ENCODE measurements around the gene FAM81A.

The FAM81A gene

GRCh38 chr15:59437142-59437816 lies 707 bp upstream of the FAM81A start:
- Histone ChIP-seq H3K9me3 (ENCODE audit: insufficient read depth, low read length) (no peaks in the 10 kb centered on the region), H3K27me3 (ENCODE audit: low read depth, low read length) (peaks cover 19% of the 10 kb centered on the region; the same call in 1 of the 2 replicates), H3K4me2 (ENCODE audit: low read length) (peak overlapping the region; percentile 95), H3K9ac (ENCODE audit: low read length) (peak overlapping the region; percentile 59), H4K20me1 (ENCODE audit: insufficient read depth, low read length) (no peaks in the 10 kb centered on the region), H3K27ac (ENCODE audit: low read length) (no peak overlapping the region), H3K4me3 (ENCODE audit: low read length) (peak overlapping the region; percentile 92), H3K4me1 (ENCODE audit: low read length) (peaks cover 20% of the 10 kb centered on the region), H3K79me2 (ENCODE audit: low read length) (0 out of 2 replicates have a peak, but pooled peaks cover 5% of the 10 kb centered on the region), H2AFZ (ENCODE audit: low read depth, low read length) (peak overlapping the region; percentile 89), H3K36me3 (replicated peaks; ENCODE audit: low read depth, low read length) (no peaks in the 10 kb centered on the region)
- TF ChIP-seq EZH2phosphoT487 (IDR thresholded peaks at IDR 0.05; ENCODE audit: low read depth), result no peak
- no peak for TF ChIP-seq CTCF (IDR thresholded peaks at IDR 0.05; ENCODE audit: low read depth, low read length)

GRCh38 chr15:59438625-59439290 lies 772 bp downstream of the FAM81A start:
- H3K27me3 ChIP-seq (ENCODE audit: low read depth, low read length), result peaks cover 19% of the 10 kb centered on the region; the same call in 1 of the 2 replicates
- H3K79me2 ChIP-seq (ENCODE audit: low read length), result 0 out of 2 replicates have a peak, but pooled peaks cover 5% of the 10 kb centered on the region
- H3K4me2 ChIP-seq (ENCODE audit: low read length), result peak overlapping the region; percentile 96

GRCh38 chr15:59439576-59439975 lies 1.6 kb downstream of the FAM81A start:
- no peak overlapping the region for H2AFZ ChIP-seq (ENCODE audit: low read depth, low read length)
- H3K4me1 ChIP-seq (ENCODE audit: low read length), result peaks cover 29% of the 10 kb centered on the region
- TF ChIP-seq EZH2phosphoT487 (IDR thresholded peaks at IDR 0.05; ENCODE audit: low read depth), result no peak
- TF ChIP-seq CTCF (IDR thresholded peaks at IDR 0.05; ENCODE audit: low read depth, low read length), result no peak
- peaks cover 13% of the 10 kb centered on the region; the same call in 1 of the 2 replicates for H3K27me3 ChIP-seq (ENCODE audit: low read depth, low read length)
- no peak overlapping the region for H3K4me2 ChIP-seq (ENCODE audit: low read length)
- H3K4me3 ChIP-seq (ENCODE audit: low read length), result no peak overlapping the region
- no peak overlapping the region for H3K27ac ChIP-seq (ENCODE audit: low read length)
- no peaks in the 10 kb centered on the region for H3K36me3 ChIP-seq (replicated peaks; ENCODE audit: low read depth, low read length)
- H4K20me1 ChIP-seq (ENCODE audit: insufficient read depth, low read length), result no peaks in the 10 kb centered on the region
- H3K9ac ChIP-seq (ENCODE audit: low read length), result no peak overlapping the region
- H3K79me2 ChIP-seq (ENCODE audit: low read length), result 0 out of 2 replicates have a peak, but pooled peaks cover 5% of the 10 kb centered on the region
- H3K9me3 ChIP-seq (ENCODE audit: insufficient read depth, low read length), result no peaks in the 10 kb centered on the region

More at GRCh38 chr15:59438625-59439290, 772 bp downstream of the FAM81A start:
- H3K27ac ChIP-seq (ENCODE audit: low read length), result no peak overlapping the region
- H3K4me1 ChIP-seq (ENCODE audit: low read length), result peaks cover 29% of the 10 kb centered on the region
- H3K9me3 ChIP-seq (ENCODE audit: insufficient read depth, low read length), result no peaks in the 10 kb centered on the region
- TF ChIP-seq EZH2phosphoT487 (IDR thresholded peaks at IDR 0.05; ENCODE audit: low read depth) (no peak), CTCF (IDR thresholded peaks at IDR 0.05; ENCODE audit: low read depth, low read length) (no peak)
- H2AFZ ChIP-seq (ENCODE audit: low read depth, low read length), result peak overlapping the region; percentile 93
- no peaks in the 10 kb centered on the region for H3K36me3 ChIP-seq (replicated peaks; ENCODE audit: low read depth, low read length)
- peak overlapping the region; percentile 87 for H3K4me3 ChIP-seq (ENCODE audit: low read length)
- peak overlapping the region; percentile 62 for H3K9ac ChIP-seq (ENCODE audit: low read length)
- no peaks in the 10 kb centered on the region for H4K20me1 ChIP-seq (ENCODE audit: insufficient read depth, low read length)

- no peak overlapping the region for H2AFZ ChIP-seq (ENCODE audit: low read depth, low read length)
- TF ChIP-seq CTCF (IDR thresholded peaks at IDR 0.05; ENCODE audit: low read depth, low read length) (no peak), EZH2phosphoT487 (IDR thresholded peaks at IDR 0.05; ENCODE audit: low read depth) (no peak)
Observed at GRCh38 chr15:59443341-59444072, 5.5 kb downstream of the FAM81A start.

More at GRCh38 chr15:59443341-59444072, 5.5 kb downstream of the FAM81A start:
- Histone ChIP-seq H3K27me3 (ENCODE audit: low read depth, low read length) (no peaks in the 10 kb centered on the region), H3K9me3 (ENCODE audit: insufficient read depth, low read length) (no peaks in the 10 kb centered on the region), H3K4me2 (ENCODE audit: low read length) (no peak overlapping the region), H3K4me3 (ENCODE audit: low read length) (no peak overlapping the region), H3K36me3 (replicated peaks; ENCODE audit: low read depth, low read length) (no peaks in the 10 kb centered on the region), H3K9ac (ENCODE audit: low read length) (no peak overlapping the region), H3K79me2 (ENCODE audit: low read length) (0 out of 2 replicates have a peak, but pooled peaks cover 5% of the 10 kb centered on the region), H4K20me1 (ENCODE audit: insufficient read depth, low read length) (no peaks in the 10 kb centered on the region), H3K4me1 (ENCODE audit: low read length) (peaks cover 32% of the 10 kb centered on the region), H3K27ac (ENCODE audit: low read length) (no peak overlapping the region)

Measured in OCI-LY3 (cell line).